Measurements from ENCODE around the gene MOSPD3.

Gene MOSPD3

DNA sequence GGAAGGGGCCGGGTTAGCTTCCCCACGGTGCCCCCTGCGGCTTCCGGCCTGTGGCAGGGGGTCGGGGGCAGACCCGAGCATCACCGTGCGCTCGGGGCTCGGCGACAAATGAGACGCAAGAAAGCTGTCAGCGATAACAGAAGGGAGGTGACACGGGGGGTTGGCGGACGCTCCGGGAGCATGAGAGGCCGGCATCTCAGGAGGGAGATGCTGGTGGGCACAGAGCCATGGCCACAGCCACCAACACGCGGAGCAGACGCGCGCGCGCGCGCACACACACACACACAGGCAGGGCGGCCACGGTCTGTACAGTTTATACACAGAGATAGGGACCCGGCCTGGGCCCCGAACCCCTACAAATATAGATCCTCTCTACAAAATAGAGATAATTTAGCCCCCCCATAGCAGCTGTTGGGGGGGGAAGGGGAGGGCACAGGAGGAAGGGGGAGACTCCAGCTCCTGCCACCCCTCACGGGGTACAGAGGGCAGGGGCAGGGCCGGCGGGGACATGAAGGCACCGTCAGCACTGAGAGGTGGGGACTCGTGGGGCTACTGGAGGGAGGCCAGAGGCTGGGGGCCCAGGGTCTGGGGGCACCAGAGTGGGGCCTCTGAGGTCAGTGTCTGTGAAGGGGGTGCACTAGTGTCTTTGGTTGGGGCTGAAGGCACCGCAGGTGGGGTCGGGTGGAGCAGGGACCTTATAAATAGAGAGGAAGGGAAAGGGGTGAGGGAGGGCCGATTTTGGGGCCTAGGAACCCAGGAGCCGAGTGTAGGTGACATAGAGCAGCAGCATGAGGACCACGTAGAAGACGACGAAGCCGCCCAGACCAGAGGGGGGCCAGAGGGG, 37.8 kb upstream of the MOSPD3 start:
- TF ChIP-seq CEBPB (IDR thresholded peaks at IDR 0.05) (no peak), CREB1 (IDR thresholded peaks at IDR 0.05; ENCODE audit: low read depth) (no peak), FOXM1 (IDR thresholded peaks at IDR 0.05; ENCODE audit: borderline replicate concordance, low read depth) (no peak), USF1 (IDR thresholded peaks at IDR 0.05) (no peak), TCF12 (IDR thresholded peaks at IDR 0.05; ENCODE audit: low read depth) (no peak), EP300 (IDR thresholded peaks at IDR 0.05; ENCODE audit: borderline replicate concordance) (no peak), TEAD4 (IDR thresholded peaks at IDR 0.05) (no peak)

DNA sequence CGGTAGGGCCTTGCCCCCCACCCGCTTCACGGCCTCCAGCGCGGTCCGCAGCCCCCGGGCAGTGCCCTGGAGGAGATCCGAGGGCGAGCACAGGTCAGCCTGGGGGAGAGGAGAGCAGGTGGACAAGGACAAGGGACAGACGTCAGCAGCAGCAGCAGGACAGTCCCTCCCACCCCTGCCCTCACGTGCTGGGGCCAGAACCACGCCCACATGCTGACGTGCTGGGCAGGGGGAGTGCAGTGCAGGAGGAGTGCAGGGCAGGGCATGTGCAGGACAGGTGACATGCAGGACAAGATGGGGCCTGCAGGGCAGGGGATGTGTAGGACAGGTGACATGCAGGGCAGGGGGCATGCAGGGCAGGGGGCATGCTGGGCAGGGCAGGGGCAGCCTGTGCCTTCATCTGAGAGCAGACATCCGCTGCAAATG, 37.1 kb upstream of the MOSPD3 start:
- TF ChIP-seq TAF1 (IDR thresholded peaks at IDR 0.05; ENCODE audit: low read depth) (no peak), MAX (IDR thresholded peaks at IDR 0.05) (peak; percentile 39; the same call in 1 of the 2 replicates), USF1 (IDR thresholded peaks at IDR 0.05) (peak; percentile 89), YY1 (IDR thresholded peaks at IDR 0.05; ENCODE audit: low read depth) (no peak), RAD21 (IDR thresholded peaks at IDR 0.05; ENCODE audit: low read depth) (no peak), REST (IDR thresholded peaks at IDR 0.05; ENCODE audit: low read depth) (no peak), CEBPB (IDR thresholded peaks at IDR 0.05) (no peak)

- TF ChIP-seq REST (IDR thresholded peaks at IDR 0.05; ENCODE audit: low read depth) (no peak), EGR1 (IDR thresholded peaks at IDR 0.05) (no peak), TEAD4 (IDR thresholded peaks at IDR 0.05) (no peak), FOXM1 (IDR thresholded peaks at IDR 0.05; ENCODE audit: borderline replicate concordance, low read depth) (no peak), ZBTB7A (IDR thresholded peaks at IDR 0.05; ENCODE audit: low read depth) (no peak), EP300 (IDR thresholded peaks at IDR 0.05; ENCODE audit: borderline replicate concordance) (no peak), RAD21 (IDR thresholded peaks at IDR 0.05; ENCODE audit: low read depth) (no peak)
Measured at GRCh38 chr7:100575746-100576383, 36.5 kb upstream of the MOSPD3 start.

- TF ChIP-seq USF1 (IDR thresholded peaks at IDR 0.05) (no peak), CEBPB (IDR thresholded peaks at IDR 0.05) (no peak), REST (IDR thresholded peaks at IDR 0.05; ENCODE audit: low read depth) (no peak), YY1 (IDR thresholded peaks at IDR 0.05; ENCODE audit: low read depth) (no peak), TAF1 (IDR thresholded peaks at IDR 0.05; ENCODE audit: low read depth) (no peak), RAD21 (IDR thresholded peaks at IDR 0.05; ENCODE audit: low read depth) (no peak), TCF12 (IDR thresholded peaks at IDR 0.05; ENCODE audit: low read depth) (no peak), MAX (IDR thresholded peaks at IDR 0.05) (no peak), FOXM1 (IDR thresholded peaks at IDR 0.05; ENCODE audit: borderline replicate concordance, low read depth) (no peak), EP300 (IDR thresholded peaks at IDR 0.05; ENCODE audit: borderline replicate concordance) (no peak), TEAD4 (IDR thresholded peaks at IDR 0.05) (no peak), NFIC (IDR thresholded peaks at IDR 0.05) (no peak), EGR1 (IDR thresholded peaks at IDR 0.05) (no peak), CREB1 (IDR thresholded peaks at IDR 0.05; ENCODE audit: low read depth) (no peak), ZBTB7A (IDR thresholded peaks at IDR 0.05; ENCODE audit: low read depth) (no peak)
Measured at GRCh38 chr7:100576384-100576993, 35.9 kb upstream of the MOSPD3 start.
